Hepatocyte (in vitro differentiated cells): ENCODE data around the gene KCNC2. TPM values are rescaled to one million over a fixed set of nuclear protein-coding genes. Genes with fewer than 3 reads are reported as not detected.

Source experiments
- DNase-seq: peaks from one replicate; pipeline ENCODE4 v3.0.0-alpha.2; 2016; ENCODE audit warnings: low spot score
- H2AFZ ChIP-seq: fragments of 200-600 bp; sonication (generic); 2 replicates; pipeline ENCODE4 v1.6.0; 2016; ENCODE audit warnings: antibody characterized with exemption, mild to moderate bottlenecking
- H3K27ac ChIP-seq: fragments of 200-600 bp; sonication (generic); 2 replicates; pipeline ENCODE4 v1.5.1; 2016; ENCODE audit warnings: mild to moderate bottlenecking
- H3K27me3 ChIP-seq: fragments of 200-600 bp; sonication (generic); 2 replicates; pipeline ENCODE4 v1.6.1; 2016
- H3K36me3 ChIP-seq: fragments of 200-600 bp; sonication (generic); replicated peaks from 2 replicates; pipeline ENCODE4 v1.5.1; 2016; ENCODE audit warnings: low read depth; ENCODE audit not compliant: insufficient read depth
- H3K4me1 ChIP-seq: fragments of 200-600 bp; sonication (generic); 2 replicates; pipeline ENCODE4 v1.5.1; 2016; ENCODE audit warnings: mild to moderate bottlenecking, moderate library complexity; ENCODE audit not compliant: insufficient read depth
- H3K4me2 ChIP-seq: fragments of 200-600 bp; sonication (generic); 2 replicates; pipeline ENCODE4 v1.6.0; 2016
- H3K4me3 ChIP-seq: fragments of 200-600 bp; sonication (generic); 2 replicates; pipeline ENCODE4 v1.5.1; 2016; ENCODE audit warnings: mild to moderate bottlenecking
- H3K79me2 ChIP-seq: fragments of 200-600 bp; sonication (generic); 2 replicates; pipeline ENCODE4 v1.6.0; 2017; ENCODE audit warnings: mild to moderate bottlenecking
- H3K9me2 ChIP-seq: fragments of 200-600 bp; sonication (generic); replicated peaks from 2 replicates; pipeline ENCODE4 v1.6.0; 2017; ENCODE audit warnings: mild to moderate bottlenecking; ENCODE audit not compliant: insufficient read depth
- H3K9me3 ChIP-seq: fragments of 200-600 bp; sonication (generic); 2 replicates; pipeline ENCODE4 v1.5.1; 2016; ENCODE audit warnings: low read depth, mild to moderate bottlenecking
- H4K20me1 ChIP-seq: fragments of 200-600 bp; sonication (generic); 2 replicates; pipeline ENCODE4 v1.6.0; 2016; ENCODE audit warnings: mild to moderate bottlenecking; ENCODE audit not compliant: insufficient read depth, poor library complexity, severe bottlenecking
- CTCF ChIP-seq: fragments of 200-600 bp; sonication (generic); IDR thresholded peaks from 2 replicates; pipeline ENCODE4 v1.5.1; 2016; ENCODE audit warnings: antibody characterized with exemption, mild to moderate bottlenecking; ENCODE audit not compliant: poor library complexity
- EZH2 ChIP-seq: fragments of 200-600 bp; sonication (generic); IDR thresholded peaks from 2 replicates; pipeline ENCODE4 v1.6.1; 2016; ENCODE audit warnings: antibody characterized with exemption, mild to moderate bottlenecking, borderline replicate concordance
- EZH2phosphoT487 ChIP-seq: fragments of 200-600 bp; sonication (generic); IDR thresholded peaks from one replicate; pipeline ENCODE4 v1.6.1; 2018; ENCODE audit warnings: antibody characterized with exemption, mild to moderate bottlenecking, low read depth, moderate library complexity; ENCODE audit not compliant: unreplicated experiment, severe bottlenecking
- WGBS: methylation state at CpG from one replicate; pipeline ENCODE4 v1.1.6; 2016; ENCODE audit warnings: low lambda C conversion rate; ENCODE audit errors: missing lambda C conversion rate; 5-methylcytosine and 5-hydroxymethylcytosine counted together
- polyA plus RNA-seq: library from polyadenylated mRNA; unstranded; fragments of >200 nt; fragmentation: Nextera tagmentation; extraction: Ambion mirVana; gene quantifications from 2 replicates; pipeline ENCODE4 v1.2.1, GENCODE V29; 2016
- total RNA-seq: library from RNA; depleted of rRNA; stranded (reverse); fragments of >200 nt; gene quantifications from 2 replicates; pipeline ENCODE4 v1.2.3, GENCODE V29; 2014

Gene KCNC2
- total and polyA plus RNA-seq, 2 experiments from 2014 or later = 0.07 TPM; not detected in 1

GRCh38 chr12:75212072-75212471 is 2.4 kb upstream of the KCNC2 start:
- 57% methylated on average over 3 of the region's 3 CpGs for WGBS
- Histone ChIP-seq H3K9me2 (no peaks in the 10 kb centered on the region), H3K4me3 (no peak overlapping the region), H3K4me2 (no peak overlapping the region), H4K20me1 (no peaks in the 10 kb centered on the region), H3K36me3 (no peaks in the 10 kb centered on the region), H3K27me3 (peaks cover 33% of the 10 kb centered on the region), H3K79me2 (no peaks in the 10 kb centered on the region), H3K27ac (no peak overlapping the region), H3K4me1 (peaks cover 5% of the 10 kb centered on the region), H2AFZ (no peak overlapping the region), H3K9me3 (no peaks in the 10 kb centered on the region)
- TF ChIP-seq CTCF = no peak
- no peak for TF ChIP-seq EZH2
- no peak for TF ChIP-seq EZH2phosphoT487
- no peak for DNase-seq

GRCh38 chr12:75208856-75209811 is 505 bp downstream of the KCNC2 start:
- H3K9me2 ChIP-seq = no peaks in the 10 kb centered on the region
- no peaks in the 10 kb centered on the region for H3K36me3 ChIP-seq
- peaks cover 5% of the 10 kb centered on the region for H3K4me1 ChIP-seq
- no peak overlapping the region for H3K27ac ChIP-seq
- H3K9me3 ChIP-seq = no peaks in the 10 kb centered on the region
- peaks cover 55% of the 10 kb centered on the region for H3K27me3 ChIP-seq
- no peaks in the 10 kb centered on the region for H3K79me2 ChIP-seq
- DNase-seq = peak; percentile 68
- H3K4me2 ChIP-seq = peak overlapping the region; percentile 85
- 4% methylated on average over 45 of the region's 50 CpGs for WGBS
- H3K4me3 ChIP-seq = no peak overlapping the region
- TF ChIP-seq EZH2 (peak; percentile 71), EZH2phosphoT487 (peak; percentile 68), CTCF (no peak)
- H2AFZ ChIP-seq = no peak overlapping the region
- no peaks in the 10 kb centered on the region for H4K20me1 ChIP-seq

- peaks cover 55% of the 10 kb centered on the region for H3K27me3 ChIP-seq
- H2AFZ ChIP-seq = no peak overlapping the region
- 24% methylated on average over 52 of the region's 78 CpGs for WGBS
These were observed 2.1 kb downstream of the KCNC2 start for GRCh38 chr12:75207338-75208083.

More at GRCh38 chr12:75207338-75208083, 2.1 kb downstream of the KCNC2 start:
- H3K27ac ChIP-seq = no peak overlapping the region
- no peaks in the 10 kb centered on the region for H3K9me3 ChIP-seq
- no peaks in the 10 kb centered on the region for H3K79me2 ChIP-seq
- H3K4me3 ChIP-seq = no peak overlapping the region
- TF ChIP-seq EZH2 = peak; percentile 27
- no peak for TF ChIP-seq CTCF
- no peaks in the 10 kb centered on the region for H3K9me2 ChIP-seq
- no peak for DNase-seq
- H3K4me1 ChIP-seq = peaks cover 5% of the 10 kb centered on the region
- no peaks in the 10 kb centered on the region for H4K20me1 ChIP-seq
- H3K36me3 ChIP-seq = no peaks in the 10 kb centered on the region
- H3K4me2 ChIP-seq = peak overlapping the region; percentile 51
